PFSK-1 (cell line): ENCODE data around the gene KPTN.

Source experiments
- FOXP2 ChIP-seq: optimal IDR thresholded peaks from 2 replicates; pipeline ENCODE3; 2011; ENCODE audit warnings: borderline replicate concordance, control low read depth, inconsistent platforms; ENCODE audit not compliant: insufficient read depth; ENCODE audit errors: extremely low read length, extremely low read depth
- POLR2AphosphoS5 ChIP-seq: IDR thresholded peaks from 2 replicates; pipeline ENCODE4 v1.6.1; 2012; ENCODE audit warnings: low read depth, mild to moderate bottlenecking, control low read depth, low read length, moderate library complexity
- REST ChIP-seq, 2 experiments: IDR thresholded peaks; 2 replicates each; pipeline versions ENCODE4 v1.6.1 to v1.8.0; 2011 to 2012; ENCODE audit warnings: low read depth in 2 of 2, low read length in 2 of 2, control low read depth in 1 of 2, inconsistent platforms in 1 of 2, mild to moderate bottlenecking in 1 of 2, moderate library complexity in 1 of 2; ENCODE audit not compliant: insufficient read depth in 1 of 2
- SIN3A ChIP-seq: IDR thresholded peaks from 2 replicates; pipeline ENCODE4 v1.6.1; 2012; ENCODE audit warnings: mild to moderate bottlenecking, low read length, moderate library complexity, borderline replicate concordance; ENCODE audit not compliant: insufficient read depth
- TAF1 ChIP-seq: IDR thresholded peaks from 2 replicates; pipeline ENCODE4 v1.6.1; 2012; ENCODE audit warnings: low read length, control low read depth, borderline replicate concordance; ENCODE audit not compliant: insufficient read depth

KPTN gene

GRCh38 chr19:47476438-47476972, 7.5 kb downstream of the KPTN start:
- TF ChIP-seq TAF1, result no peak
- TF ChIP-seq SIN3A, result no peak
- no peak for TF ChIP-seq POLR2AphosphoS5
- TF ChIP-seq REST (IDR thresholded peaks at IDR 0.05; ENCODE audit: insufficient read depth in 1 of 2, low read depth in 2 of 2, low read length in 2 of 2), result no peak
- TF ChIP-seq FOXP2, result no peak

- no peak for TF ChIP-seq SIN3A
- no peak for TF ChIP-seq REST (IDR thresholded peaks at IDR 0.05; ENCODE audit: insufficient read depth in 1 of 2, low read depth in 2 of 2, low read length in 2 of 2)
- TF ChIP-seq TAF1, result no peak
- TF ChIP-seq POLR2AphosphoS5, result no peak
- TF ChIP-seq FOXP2, result no peak
These were observed 8.6 kb downstream of the KPTN start for GRCh38 chr19:47475465-47475864.

- TF ChIP-seq FOXP2 (no peak), SIN3A (no peak), POLR2AphosphoS5 (no peak), TAF1 (no peak), REST (IDR thresholded peaks at IDR 0.05; ENCODE audit: insufficient read depth in 1 of 2, low read depth in 2 of 2, low read length in 2 of 2) (no peak)
These were observed 10.7 kb downstream of the KPTN start for GRCh38 chr19:47473336-47473735.

GRCh38 chr19:47471733-47472457, 12.1 kb downstream of the KPTN start, which contains the start of gene SLC8A2:
Gene SLC8A2, minus strand, starts transcription at chr19:47471893. Its CDS starts 5,490 bp downstream, at chr19:47466403.
- TF ChIP-seq SIN3A (peak; percentile 95; the same call in 1 of the 2 replicates), TAF1 (no peak), REST (IDR thresholded peaks at IDR 0.05; ENCODE audit: insufficient read depth in 1 of 2, low read depth in 2 of 2, low read length in 2 of 2) (peak; percentile 92 to 97)

- no peak for TF ChIP-seq TAF1
- no peak for TF ChIP-seq POLR2AphosphoS5
- no peak for TF ChIP-seq REST (IDR thresholded peaks at IDR 0.05; ENCODE audit: insufficient read depth in 1 of 2, low read depth in 2 of 2, low read length in 2 of 2)
- no peak for TF ChIP-seq FOXP2
- TF ChIP-seq SIN3A, result no peak
These were observed 12.7 kb downstream of the KPTN start for GRCh38 chr19:47471381-47471732.
